ENCODE data around the gene PITPNB.

Gene PITPNB

DNA sequence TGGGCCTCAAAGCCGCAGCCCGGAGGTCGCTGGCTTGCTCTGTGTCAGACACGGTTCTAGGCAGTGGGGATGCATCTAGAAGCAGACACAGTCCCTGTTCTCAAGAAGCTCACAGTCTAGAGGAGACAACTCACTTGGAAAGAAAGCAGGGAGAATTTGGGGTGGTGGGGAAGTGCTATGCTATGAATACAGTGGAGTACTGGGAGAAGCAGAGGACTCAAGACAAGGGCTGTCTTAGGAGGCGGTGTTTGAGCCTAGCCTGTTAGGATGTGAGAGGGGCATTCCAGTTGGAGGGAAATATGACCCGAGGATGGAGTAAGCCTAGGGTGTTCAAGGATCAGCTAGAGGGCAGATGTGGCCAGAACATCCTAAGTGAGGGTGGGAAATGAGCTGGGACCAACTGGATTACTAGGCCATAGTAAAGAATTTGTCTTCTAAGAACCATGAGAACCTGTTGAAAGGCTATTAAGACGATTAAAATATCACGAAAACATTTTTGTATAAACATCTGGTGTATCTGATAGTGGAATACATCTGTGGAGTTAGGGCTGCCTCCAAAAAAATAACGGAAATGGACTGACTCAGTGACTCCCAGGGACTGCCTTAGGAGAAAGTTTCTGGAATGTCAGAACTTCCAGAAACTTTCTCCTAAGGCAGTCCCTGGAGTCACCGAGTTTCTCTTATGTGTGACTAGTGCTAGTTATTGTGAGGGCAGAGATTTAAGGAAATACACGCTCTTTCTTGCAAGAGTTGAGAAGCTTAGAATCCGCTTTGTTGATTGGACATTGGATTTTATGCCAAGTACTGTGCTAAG, 1.1 kb upstream of the PITPNB start:
- no peak for DNase-seq (ENCODE audit: low read depth in 2 of 2)

DNA sequence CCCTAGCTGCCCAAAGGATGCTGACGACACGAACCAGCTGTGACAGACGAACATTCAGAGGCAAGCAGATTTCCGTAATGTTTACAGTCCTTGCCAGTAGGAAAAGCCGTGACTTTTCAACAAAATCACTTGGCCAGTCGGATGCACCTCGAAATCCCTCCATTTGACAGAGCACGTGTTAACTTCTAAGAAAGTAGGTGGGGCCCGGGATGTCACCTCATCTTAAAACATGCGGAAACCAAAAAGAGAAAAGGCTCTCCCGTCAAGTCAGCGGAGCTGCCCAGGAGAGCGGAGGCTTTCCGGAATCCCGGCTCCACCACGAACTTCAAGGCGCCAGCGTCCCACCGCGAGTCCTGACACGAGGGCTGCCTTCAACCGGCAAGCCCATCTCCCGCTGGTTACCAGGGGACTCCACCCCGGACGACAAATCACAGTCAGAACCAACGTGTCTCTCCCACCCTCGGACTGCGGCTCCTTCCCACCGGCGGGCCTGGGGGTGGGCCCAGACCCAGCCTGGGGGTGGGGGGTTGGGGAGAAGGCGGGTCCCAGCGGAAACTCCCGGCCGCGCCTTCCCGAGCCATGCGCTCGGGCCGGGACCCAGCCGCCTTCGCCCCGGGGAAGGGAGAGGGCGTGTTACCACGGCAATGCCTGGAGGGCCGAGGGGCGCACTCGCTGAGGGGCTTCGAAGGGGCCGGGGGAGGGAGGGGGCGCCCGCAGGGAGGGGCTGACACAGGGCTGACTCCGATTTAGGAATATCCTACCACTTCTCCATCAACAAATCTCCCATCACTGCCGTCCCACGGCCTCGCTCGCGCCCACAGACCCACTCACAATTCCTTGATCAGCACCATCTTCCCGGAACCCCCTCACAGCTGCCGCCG, 475 bp downstream of the PITPNB start:
- peak; percentile 55 to 65 for DNase-seq (ENCODE audit: low read depth in 2 of 2)

DNA sequence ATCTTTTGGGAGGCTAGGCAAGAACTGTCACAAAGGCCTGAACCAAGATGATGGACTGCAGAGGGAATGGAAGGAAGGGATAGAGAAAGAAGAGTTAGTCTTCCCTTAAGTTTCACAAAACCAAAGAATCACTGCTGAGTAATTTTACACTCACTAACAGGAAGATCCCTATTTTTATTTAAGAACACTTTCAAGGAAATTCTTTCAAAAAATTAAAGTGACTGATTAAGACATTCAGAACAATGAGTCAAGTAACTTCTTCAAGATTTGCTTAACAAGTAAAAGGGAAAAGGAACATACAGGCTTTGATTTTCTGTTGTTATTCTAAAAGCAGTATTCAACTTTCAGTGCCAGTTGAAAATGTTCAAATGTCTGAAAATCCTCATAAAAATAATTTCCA, 3.1 kb downstream of the PITPNB start:
- no peak for DNase-seq (ENCODE audit: low read depth in 2 of 2)

DNA sequence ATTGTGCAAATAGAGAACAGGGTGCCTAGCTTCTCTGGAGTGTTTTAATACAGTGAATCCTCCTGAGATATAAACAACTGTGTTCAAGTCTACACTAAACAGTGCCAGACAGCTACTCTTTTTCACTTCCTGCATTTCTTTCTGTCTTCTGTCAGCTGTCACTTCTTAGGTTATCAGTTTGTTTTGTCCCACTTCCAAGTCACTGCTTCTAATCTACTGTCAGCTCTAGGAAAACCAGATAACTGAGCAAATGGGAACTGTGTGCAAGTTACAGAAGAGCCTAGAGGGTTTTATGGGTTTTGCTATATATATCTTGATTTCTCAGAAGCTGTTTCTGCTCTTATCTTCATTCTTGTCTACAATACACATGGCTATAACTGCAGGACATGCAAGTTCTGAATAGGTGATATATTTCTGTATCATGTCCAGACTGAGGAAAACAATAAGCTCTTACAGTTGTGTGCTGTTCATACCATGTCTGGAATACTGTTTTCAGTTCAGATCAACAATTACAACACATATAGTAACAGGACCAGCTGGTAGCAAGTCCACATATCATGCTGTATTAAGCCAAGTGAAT, 5.8 kb downstream of the PITPNB start:
- no peak for DNase-seq (ENCODE audit: low read depth in 2 of 2)

DNA sequence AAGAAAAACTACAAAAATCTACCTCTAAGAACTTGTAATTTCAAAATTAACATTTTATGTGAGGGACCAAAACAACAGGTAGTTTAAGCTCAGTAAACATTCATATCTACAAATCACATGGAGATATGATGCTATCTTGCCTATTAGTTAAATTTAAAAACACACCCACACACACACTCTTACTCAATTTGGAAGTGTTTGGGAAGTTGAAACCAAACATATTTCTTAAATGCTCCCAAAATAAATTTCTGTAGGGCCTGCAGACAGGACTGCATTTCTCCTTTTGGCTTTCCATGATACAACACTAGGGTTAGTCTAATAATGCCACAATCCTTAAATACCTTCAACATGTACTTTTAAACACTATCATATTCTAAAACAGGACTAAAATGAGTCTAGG, 7.0 kb downstream of the PITPNB start:
- no peak for DNase-seq (ENCODE audit: low read depth in 2 of 2)

DNA sequence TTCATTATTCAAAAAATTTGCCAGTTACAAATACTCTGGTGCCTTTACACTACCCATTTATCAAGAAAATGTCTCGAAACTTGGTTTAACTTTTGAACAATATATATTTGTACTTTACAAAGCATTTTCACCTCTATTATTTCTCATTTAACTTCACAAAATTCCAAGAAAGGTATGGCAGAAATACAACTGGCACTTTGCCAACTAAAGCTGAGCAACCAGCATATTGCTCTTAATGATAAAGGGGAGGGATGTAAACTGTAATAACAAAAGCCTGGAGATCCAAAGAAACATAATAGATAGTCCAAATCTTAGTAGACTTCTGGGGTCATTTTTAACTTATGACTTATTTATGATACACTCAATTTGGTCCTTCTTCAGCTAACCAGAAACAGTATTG, 7.7 kb downstream of the PITPNB start:
- DNase-seq (ENCODE audit: low read depth in 2 of 2): no peak

DNA sequence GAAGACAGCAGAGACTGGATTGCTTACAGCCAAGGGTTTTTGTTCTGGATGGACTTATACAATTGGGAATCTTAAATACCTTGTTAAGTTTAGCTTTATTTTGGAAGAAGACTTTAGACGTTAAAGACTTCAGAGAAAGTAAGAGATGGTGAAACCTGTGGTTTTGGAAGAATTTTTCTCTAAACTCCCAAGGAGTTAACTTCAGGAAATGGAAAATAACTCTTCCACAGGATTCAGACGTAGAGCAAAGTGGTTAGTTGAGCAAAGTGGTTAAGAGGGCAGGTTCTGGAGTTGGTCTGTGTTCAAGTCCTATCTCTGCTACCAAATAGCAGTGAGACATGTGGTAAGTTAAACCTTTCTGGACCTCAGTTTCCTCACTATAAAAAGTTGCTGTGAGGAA, 12.8 kb downstream of the PITPNB start:
- no peak for DNase-seq (ENCODE audit: low read depth in 2 of 2)

DNA sequence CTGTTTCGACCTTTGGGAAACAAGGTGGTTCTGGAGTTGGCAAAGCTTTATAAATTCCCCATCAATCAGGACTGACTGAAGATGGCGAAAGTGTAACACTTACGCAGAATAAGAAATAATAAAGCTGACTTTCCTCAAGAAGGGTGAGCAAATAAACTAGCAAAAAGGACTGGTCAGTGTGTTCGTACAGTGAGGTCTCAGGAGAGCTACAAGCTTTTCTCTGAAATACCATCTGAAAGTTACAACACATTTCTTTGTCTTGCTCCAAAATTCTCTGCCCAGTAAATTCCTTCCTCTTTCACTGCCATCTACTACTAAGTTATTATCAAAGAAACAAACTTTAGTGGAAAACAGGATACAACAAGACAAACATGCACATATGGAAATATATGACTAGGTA, 13.4 kb downstream of the PITPNB start:
- no peak for DNase-seq (ENCODE audit: low read depth in 2 of 2)

DNA sequence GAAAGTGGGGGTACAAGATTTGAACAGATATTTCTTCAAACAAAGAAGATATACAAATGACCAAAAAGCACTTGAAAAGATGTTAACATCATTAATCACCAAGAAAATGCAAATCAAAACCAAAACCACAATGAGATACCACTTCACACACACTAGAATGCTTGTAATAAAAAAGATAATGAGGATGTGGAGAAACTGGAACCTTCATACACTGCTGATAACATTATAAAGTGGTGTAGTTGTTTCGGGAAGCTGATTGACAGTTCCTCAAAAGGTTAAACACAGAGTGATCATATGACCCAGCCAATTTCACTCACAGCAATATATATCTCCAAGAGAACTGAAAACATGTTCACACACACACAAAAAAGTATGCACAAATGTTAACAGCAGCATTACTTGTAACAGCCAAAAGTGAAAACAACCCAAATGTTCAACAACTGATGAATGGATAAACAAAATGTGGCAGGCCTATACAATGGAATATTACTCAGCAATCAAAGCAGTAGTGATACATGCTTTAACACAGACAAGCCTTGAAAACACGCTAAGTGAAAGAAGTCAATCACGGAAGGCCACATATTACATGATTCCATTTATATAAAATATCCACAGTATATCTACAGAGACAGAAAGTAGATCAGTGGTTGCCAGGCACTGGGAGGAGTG, 15.1 kb downstream of the PITPNB start:
- DNase-seq (ENCODE audit: low read depth in 2 of 2): no peak

DNA sequence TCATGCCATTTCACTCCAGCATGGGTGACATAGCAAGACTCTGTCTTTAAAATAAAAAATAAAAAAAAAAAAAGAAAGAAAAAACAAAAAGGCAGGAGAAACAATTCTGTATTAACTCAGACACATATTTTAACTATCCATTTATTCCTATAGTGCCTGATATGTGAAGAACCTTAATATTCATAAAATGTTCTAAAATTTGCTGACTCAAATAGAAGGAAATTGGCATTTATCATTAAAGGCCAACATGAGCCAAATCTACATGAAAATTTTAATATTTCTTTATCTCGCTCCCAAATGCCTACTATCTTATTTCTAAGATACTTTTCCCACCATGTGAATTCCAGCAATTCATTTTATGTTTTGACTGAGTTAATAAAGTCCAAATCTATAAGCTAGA, 18.9 kb downstream of the PITPNB start:
- no peak for DNase-seq (ENCODE audit: low read depth in 2 of 2)

DNA sequence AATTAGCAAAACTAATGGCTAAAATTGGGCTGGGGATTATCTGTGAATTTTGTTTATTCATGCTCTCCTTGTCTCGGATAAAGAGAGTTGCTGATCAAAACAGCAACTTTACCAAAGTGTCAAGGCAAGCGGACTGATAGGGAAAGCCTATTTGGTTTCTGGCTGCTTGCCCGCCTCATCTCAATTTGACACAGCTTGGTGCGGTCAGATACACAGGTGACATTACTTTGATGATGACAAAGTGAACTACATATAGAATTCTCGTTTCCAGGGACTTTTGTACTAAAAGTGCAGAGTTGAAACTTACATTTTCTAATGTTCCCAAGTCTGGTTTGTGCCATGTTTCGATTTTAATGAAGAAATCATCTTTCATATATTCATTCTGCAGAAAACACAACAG, 22.8 kb downstream of the PITPNB start:
- DNase-seq (ENCODE audit: low read depth in 2 of 2): no peak

DNA sequence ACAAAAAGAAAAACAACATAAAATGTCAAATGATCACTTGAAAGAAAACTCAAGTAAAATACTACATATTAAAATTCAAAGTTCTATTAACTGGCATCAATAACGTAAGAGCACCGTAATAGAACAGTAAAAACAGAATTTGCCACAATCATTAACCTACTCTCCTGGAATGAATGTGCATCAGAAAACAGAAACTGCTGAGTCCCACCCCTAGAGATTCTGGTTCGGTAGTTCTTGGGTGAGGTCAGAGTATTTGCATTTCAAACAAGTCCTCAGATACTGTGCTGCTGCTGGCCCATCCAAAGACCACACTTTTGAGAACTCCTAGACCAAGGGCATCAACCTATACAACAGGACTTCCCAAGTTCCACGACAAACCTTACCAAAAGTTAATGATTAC, 23.5 kb downstream of the PITPNB start:
- no peak for DNase-seq (ENCODE audit: low read depth in 2 of 2)

DNA sequence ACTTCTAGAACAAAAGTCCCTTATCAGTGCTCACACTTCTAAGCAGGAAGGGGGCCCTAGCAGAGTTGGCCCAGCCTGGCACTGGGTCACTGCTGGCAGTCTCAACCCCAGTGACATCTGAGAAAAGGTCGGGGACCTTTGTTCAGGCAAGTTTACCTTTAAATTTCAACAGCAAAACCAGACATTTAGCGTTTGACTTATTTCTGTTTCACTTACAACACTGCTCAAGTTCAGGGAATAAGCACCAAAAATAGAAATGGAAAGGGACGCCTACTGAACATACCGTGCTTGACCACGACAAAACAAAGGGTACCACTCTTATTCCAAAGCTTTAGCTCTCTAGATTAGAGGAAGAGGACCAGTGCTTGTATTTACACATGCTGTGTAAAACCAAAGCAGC, 26.2 kb downstream of the PITPNB start:
- no peak for DNase-seq (ENCODE audit: low read depth in 2 of 2)

DNA sequence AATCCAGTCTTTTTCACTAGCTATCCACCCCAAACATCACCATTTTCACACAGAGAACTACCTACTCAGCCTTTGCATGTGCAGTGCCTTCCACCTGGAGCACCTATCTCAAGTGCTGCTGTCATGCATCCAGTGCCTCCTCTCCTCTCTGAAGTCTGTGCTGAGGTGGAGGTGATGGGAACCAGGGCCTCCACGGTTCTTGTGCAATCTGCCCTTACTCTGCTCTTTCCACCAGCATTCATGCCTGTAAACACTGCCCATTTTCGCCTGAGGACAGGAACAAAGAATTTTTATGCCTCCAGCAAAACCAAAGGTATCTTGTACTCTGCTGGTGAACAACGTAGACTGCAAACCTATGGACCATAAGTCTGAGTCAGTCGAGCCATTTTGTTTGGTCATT, 27.0 kb downstream of the PITPNB start:
- DNase-seq (ENCODE audit: low read depth in 2 of 2): no peak

DNA sequence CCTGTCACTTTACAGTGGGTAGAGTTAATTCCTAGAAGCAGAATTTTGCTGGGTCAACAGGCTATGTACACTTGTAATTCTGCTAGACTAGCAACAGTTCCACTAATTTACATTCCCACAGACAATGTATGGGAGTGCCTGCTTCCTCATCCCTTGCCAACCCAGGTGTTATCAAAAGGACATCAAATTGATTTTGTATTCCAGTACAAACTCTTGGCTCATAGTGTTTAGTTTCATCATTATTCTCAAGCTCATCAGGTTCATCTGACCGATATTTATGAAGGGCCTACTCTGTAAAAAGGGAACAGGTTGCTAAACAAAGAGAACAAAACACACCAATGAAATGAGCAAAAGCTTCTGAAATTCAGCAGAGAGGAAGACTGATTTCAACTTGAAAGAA, 30.7 kb downstream of the PITPNB start:
- no peak for DNase-seq (ENCODE audit: low read depth in 2 of 2)

DNA sequence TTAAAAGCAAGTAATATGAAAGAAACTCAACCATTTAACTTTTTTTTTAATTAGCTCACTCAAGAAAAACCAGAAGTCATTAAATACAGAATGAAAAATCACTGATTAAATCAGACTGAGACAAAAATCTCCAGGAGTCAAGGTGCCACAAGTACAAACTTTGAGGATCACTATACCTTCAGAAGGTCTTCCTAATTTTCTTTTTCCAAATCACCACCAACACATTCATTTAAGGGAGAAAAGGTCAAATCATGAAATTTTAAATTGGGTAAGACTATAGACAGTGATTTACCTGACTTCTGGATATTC, 32.3 kb downstream of the PITPNB start:
- DNase-seq (ENCODE audit: low read depth in 2 of 2): no peak

DNA sequence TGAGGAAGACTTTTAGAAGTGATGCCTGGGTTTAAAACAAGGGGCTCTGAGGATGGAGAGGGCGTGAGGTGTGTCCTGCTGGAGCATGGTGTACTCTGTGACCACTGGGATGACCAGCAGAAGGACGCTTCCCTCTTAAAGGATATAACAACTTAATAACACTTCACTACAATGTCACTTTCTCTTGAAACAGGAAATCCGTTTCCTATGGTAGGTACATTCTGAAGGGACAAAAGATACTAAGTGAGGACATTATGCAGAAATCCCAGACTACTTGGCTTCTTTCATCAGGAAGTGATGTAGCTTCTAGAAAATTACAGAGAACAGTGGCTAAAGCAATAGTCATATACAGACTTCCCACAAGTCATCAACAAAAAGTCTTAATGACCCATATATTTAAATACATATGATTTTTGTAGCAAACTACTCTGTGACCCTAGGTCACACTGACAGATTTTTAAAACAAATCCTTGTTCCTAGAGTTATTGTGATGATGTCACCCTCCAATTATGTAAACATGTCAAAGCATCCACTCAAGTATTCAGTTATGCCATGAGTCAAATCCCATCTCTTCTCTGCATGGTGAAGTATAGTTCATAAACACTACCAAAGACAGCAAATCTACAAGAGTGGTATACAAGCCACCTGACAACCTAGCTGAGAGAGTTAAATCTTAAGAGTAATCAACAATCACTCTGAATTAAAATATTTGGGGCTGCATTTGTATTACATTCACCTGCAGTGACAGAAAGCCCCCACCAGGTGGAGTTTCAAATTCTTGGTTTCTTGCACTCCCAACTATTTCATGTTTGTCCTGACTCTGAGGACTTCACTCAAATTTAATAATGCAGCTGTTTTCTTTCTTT, 32.8 kb downstream of the PITPNB start:
- peak in 1 of 2 donors; percentile 16 for DNase-seq (ENCODE audit: low read depth in 2 of 2)

DNA sequence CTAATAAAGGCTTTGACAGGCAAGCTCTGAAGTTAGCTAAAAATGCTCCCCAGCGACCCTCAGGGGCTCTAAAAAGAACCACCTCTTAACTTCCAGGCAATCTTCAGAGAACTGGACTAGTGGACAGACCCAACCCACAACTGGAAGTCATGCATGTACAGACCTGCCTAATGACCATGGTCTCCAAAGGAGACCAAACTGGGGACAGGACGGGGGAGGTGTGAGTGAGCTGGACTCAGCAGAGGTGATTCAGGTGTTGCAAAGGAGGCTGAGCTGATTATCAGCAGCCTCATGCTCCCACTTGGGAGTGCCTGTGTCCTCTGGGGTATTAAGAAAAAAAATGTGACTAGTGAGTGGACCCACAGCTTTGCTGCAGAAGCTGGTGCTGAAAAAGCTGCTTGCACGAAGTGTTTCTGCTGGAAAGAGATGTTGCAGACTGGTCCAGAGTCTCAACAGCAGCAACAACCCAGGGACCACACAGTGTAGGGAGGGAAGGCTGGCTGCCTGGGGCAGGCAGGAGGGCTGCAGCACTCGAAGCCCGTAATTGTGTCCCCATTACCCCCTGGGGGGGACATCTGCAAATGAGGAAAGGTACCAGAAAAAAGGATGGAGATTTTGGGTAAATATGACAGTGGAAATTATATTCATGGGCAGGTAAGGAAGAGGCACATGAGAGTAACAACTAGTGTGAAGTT, 35.3 kb downstream of the PITPNB start:
- DNase-seq (ENCODE audit: low read depth in 2 of 2): no peak

DNA sequence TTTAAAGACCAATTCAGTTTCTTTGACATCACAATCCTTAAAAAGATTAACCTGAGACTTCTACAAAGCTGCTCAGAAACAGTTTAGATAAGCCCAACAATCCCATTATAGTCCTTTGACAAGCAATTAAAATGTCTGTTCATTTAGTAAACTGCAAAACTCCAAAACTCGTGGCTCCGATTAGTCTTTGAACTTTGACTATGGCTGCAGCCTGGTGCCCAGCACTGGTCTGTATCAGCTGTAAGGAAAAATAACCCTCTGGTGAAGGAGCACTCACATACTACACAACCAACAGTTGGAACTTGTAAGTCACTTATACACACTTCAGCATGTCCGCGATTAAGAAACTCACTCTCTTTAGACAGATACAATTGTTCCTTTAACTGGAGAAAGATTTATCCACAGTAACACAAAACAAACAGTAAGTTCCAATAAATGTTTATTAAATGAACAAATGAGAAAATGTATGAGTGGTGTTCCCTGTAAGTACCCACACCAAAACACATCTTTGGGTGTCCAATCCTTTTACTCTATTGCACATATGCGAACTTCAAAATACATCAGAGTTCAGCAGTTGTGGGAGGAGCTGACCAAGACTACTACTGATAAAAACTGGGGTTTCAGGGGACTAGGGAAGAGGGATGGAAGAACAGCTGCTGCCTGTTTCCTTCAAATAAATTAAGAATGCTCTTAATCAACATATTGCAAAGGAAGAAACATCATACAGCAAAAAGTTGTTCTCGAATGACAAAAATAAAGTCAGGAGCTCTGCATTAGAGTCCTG, 36.4 kb downstream of the PITPNB start:
- DNase-seq (ENCODE audit: low read depth in 2 of 2): no peak

DNA sequence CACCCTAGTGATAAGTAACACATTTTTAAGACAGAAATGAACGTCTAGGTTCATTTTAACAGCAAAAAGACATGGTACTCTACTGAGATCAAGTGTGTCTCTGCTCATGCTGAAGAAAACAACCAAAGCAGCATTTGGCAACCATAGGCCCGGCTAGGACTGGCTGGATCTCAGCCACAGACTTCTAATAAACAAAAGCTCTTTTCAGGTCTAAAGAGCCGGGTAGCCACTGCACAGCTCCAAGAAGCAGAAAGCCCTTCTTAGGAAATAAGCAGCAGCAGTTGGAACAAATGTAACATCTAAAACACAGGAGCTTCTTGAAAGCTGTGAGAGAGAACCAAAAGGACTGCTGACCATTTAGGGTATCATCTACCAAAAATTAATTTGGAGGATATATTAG, 37.6 kb downstream of the PITPNB start:
- DNase-seq (ENCODE audit: low read depth in 2 of 2): no peak
